Stimulated activated CD8-positive, alpha-beta memory T cell treated with anti-CD3 and anti-CD28 coated beads, Interleukin-7, amount 100 ng/mL, for 24 hours (primary cell): Measurements from ENCODE around the gene SEL1L.
"Not testable (repeated sequence)": the region's sequence is repeated elsewhere in the genome, so short reads cannot be mapped to it uniquely, and the experiment has no call there.

Source experiments
- DNase-seq: peaks from one replicate; pipeline ENCODE4 v3.0.0-alpha.2; 2020; ENCODE audit warnings: low read depth

SEL1L gene

GRCh38 chr14:81525129-81525528 lies 8.5 kb downstream of the SEL1L start:
- no peak for DNase-seq

GRCh38 chr14:81523616-81524015 lies 10.0 kb downstream of the SEL1L start:
- DNase-seq: no peak

GRCh38 chr14:81523016-81523415 lies 10.6 kb downstream of the SEL1L start:
- DNase-seq: no peak

GRCh38 chr14:81521356-81521755 lies 12.3 kb downstream of the SEL1L start:
- DNase-seq: no peak

- no peak for DNase-seq
Observed at GRCh38 chr14:81519200-81520011, 14.2 kb downstream of the SEL1L start.

- no peak for DNase-seq
Observed at GRCh38 chr14:81517798-81518398, 15.8 kb downstream of the SEL1L start.

GRCh38 chr14:81516986-81517797 lies 16.5 kb downstream of the SEL1L start:
- DNase-seq: no peak

- not testable (repeated sequence) for DNase-seq
Observed at GRCh38 chr14:81515927-81516326, 17.7 kb downstream of the SEL1L start.

GRCh38 chr14:81512826-81513225 lies 20.8 kb downstream of the SEL1L start:
- DNase-seq: not testable (repeated sequence)

GRCh38 chr14:81511111-81511904 lies 22.3 kb downstream of the SEL1L start:
- DNase-seq: no peak

GRCh38 chr14:81509838-81510452 lies 23.7 kb downstream of the SEL1L start:
- no peak for DNase-seq

- DNase-seq: no peak
Observed at GRCh38 chr14:81509321-81509720, 24.3 kb downstream of the SEL1L start.

GRCh38 chr14:81506487-81506886 lies 27.2 kb downstream of the SEL1L start:
- no peak for DNase-seq

- DNase-seq: no peak
Observed at GRCh38 chr14:81504864-81505263, 28.8 kb downstream of the SEL1L start.

GRCh38 chr14:81485781-81486180 lies 47.9 kb downstream of the SEL1L start:
- DNase-seq: no peak

GRCh38 chr14:81485372-81485771 lies 48.3 kb downstream of the SEL1L start:
- DNase-seq: no peak

- DNase-seq: no peak
Observed at GRCh38 chr14:81484120-81484519, 49.5 kb downstream of the SEL1L start.

- no peak for DNase-seq
Observed at GRCh38 chr14:81480741-81481140, 52.9 kb downstream of the SEL1L start.

- DNase-seq: no peak
Observed at GRCh38 chr14:81478446-81478845, 55.2 kb downstream of the SEL1L start.

- no peak for DNase-seq
Observed at GRCh38 chr14:81476816-81477215, 56.8 kb downstream of the SEL1L start.

GRCh38 chr14:81474685-81475324 lies 58.8 kb downstream of the SEL1L start:
- no peak for DNase-seq
